Osteoblast (primary cell): Measurements from ENCODE around the gene TIMP4. TPM values are rescaled to one million over a fixed set of nuclear protein-coding genes. Genes with fewer than 3 reads are reported as not detected.

ENCODE experiments used
- DNase-seq: peaks from one replicate; pipeline ENCODE4 v3.0.0; 2011; ENCODE audit warnings: low spot score, mixed read lengths; ENCODE audit not compliant: insufficient read length; ENCODE audit errors: missing footprints
- H2AFZ ChIP-seq: 2 replicates; pipeline ENCODE4 v1.6.0; 2011; ENCODE audit warnings: mild to moderate bottlenecking, low read length
- H3K27ac ChIP-seq: 2 replicates; pipeline ENCODE4 v1.5.1; 2011; ENCODE audit warnings: mild to moderate bottlenecking, low read depth, low read length, moderate library complexity
- H3K27me3 ChIP-seq: 2 replicates; pipeline ENCODE4 v1.6.0; 2012; ENCODE audit warnings: mild to moderate bottlenecking, control low read depth, inconsistent platforms, low read length, moderate library complexity; ENCODE audit not compliant: insufficient read depth
- H3K36me3 ChIP-seq: 2 replicates; pipeline ENCODE4 v1.5.1; 2011; ENCODE audit warnings: mild to moderate bottlenecking, low read length, control low read depth, moderate library complexity; ENCODE audit not compliant: insufficient read depth
- H3K4me1 ChIP-seq: 2 replicates; pipeline ENCODE4 v1.5.1; 2011; ENCODE audit warnings: mild to moderate bottlenecking, low read length, control low read depth, moderate library complexity; ENCODE audit not compliant: insufficient read depth
- H3K4me2 ChIP-seq: 2 replicates; pipeline ENCODE4 v1.6.0; 2011; ENCODE audit warnings: mild to moderate bottlenecking, low read length; ENCODE audit not compliant: insufficient read depth
- H3K4me3 ChIP-seq: fragments of 200-600 bp; sonication (generic); 3 replicates; pipeline ENCODE4 v1.5.1; 2012; ENCODE audit warnings: mild to moderate bottlenecking, low read length, inconsistent platforms; ENCODE audit not compliant: insufficient read depth
- H3K79me2 ChIP-seq: 2 replicates; pipeline ENCODE4 v1.6.0; 2012; ENCODE audit warnings: mild to moderate bottlenecking, low read length, control low read depth, inconsistent platforms; ENCODE audit not compliant: insufficient read depth
- H3K9me3 ChIP-seq: 2 replicates; pipeline ENCODE4 v1.5.1; 2011; ENCODE audit warnings: low read depth, low read length, control low read depth
- H4K20me1 ChIP-seq: 2 replicates; pipeline ENCODE4 v1.6.0; 2012; ENCODE audit warnings: mild to moderate bottlenecking, low read length, control low read depth; ENCODE audit not compliant: insufficient read depth
- total RNA-seq: library from RNA; depleted of rRNA; stranded (reverse); fragments of >200 nt; gene quantifications from 2 replicates; pipeline ENCODE4 v1.2.3, GENCODE V29; 2012
- TF ChIP-seq, protein P1 (sequence below): IDR thresholded peaks from 2 replicates; pipeline ENCODE4 v1.5.1; 2011; ENCODE audit warnings: mild to moderate bottlenecking, low read depth, low read length, moderate library complexity; ENCODE audit errors: extremely low read depth

TIMP4 gene
- total RNA-seq, 1 donor: 3.3 TPM

DNA sequence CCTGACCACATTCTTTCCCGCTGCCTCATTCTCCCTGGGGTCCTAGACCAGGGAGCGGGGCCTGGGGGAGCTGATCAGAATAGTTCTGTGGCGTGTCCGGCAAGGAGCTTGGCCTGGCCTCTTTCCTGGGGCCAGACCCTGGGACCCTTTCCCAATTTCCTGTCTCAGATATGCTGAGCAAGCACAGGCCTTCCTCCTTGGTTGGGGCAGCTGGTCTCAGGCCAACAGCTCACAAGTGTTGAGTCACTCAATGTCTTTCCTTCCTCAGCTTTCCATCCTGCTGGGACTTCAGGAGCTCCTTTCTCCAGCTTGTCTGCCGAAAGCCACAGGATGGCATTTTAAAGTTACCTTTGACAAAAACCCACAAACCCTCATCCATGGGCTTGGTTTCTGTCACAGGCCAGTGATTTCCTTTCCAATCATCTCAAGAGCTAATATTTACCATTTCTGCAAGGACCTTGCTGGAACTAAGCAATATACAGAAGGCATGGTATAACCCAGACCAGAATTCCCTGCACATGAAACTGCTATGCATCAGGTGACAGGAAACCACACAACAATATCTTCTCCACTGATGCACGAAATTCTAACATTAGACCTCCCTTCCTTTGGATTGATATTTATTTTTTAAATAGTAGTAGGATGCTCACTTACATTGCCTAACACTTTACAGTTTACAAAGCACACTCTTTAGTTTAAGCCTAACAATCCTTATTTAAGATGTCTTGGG, 19.5 kb upstream of the TIMP4 start:
- Histone ChIP-seq H3K36me3 (no peaks in the 10 kb centered on the region), H3K4me2 (peak overlapping the region; percentile 40), H3K79me2 (no peaks in the 10 kb centered on the region), H3K4me3 (no peak overlapping the region), H3K4me1 (peaks cover 33% of the 10 kb centered on the region), H3K9me3 (no peaks in the 10 kb centered on the region), H3K27ac (peak overlapping the region; percentile 27), H3K27me3 (no peaks in the 10 kb centered on the region), H2AFZ (no peak overlapping the region), H4K20me1 (peaks cover 3% of the 10 kb centered on the region)
- TF ChIP-seq, protein P1, sequence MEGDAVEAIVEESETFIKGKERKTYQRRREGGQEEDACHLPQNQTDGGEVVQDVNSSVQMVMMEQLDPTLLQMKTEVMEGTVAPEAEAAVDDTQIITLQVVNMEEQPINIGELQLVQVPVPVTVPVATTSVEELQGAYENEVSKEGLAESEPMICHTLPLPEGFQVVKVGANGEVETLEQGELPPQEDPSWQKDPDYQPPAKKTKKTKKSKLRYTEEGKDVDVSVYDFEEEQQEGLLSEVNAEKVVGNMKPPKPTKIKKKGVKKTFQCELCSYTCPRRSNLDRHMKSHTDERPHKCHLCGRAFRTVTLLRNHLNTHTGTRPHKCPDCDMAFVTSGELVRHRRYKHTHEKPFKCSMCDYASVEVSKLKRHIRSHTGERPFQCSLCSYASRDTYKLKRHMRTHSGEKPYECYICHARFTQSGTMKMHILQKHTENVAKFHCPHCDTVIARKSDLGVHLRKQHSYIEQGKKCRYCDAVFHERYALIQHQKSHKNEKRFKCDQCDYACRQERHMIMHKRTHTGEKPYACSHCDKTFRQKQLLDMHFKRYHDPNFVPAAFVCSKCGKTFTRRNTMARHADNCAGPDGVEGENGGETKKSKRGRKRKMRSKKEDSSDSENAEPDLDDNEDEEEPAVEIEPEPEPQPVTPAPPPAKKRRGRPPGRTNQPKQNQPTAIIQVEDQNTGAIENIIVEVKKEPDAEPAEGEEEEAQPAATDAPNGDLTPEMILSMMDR: no peak
- peak; percentile 68 for DNase-seq

DNA sequence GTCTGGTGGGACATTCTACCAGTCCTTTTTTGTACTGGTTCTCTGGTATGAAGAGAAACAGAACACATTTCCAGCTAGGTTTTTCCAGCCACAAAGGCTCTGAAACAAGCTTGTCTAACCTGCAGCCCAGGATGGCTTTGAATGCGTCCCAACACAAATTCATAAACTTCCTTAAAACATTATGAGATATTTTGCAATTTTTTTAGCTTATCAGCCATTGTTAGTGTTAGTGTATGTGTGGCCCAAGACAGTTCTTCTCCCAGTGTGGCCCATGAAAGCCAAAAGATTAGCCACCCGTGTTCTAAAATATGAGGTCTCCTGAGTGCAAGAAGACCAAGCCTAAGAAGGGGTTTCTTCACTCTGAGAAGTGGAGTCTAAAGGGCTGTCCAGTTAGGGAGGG, 18.4 kb upstream of the TIMP4 start:
- H3K27me3 ChIP-seq: no peaks in the 10 kb centered on the region
- peaks cover 33% of the 10 kb centered on the region for H3K4me1 ChIP-seq
- H3K4me3 ChIP-seq: no peak overlapping the region
- no peaks in the 10 kb centered on the region for H3K9me3 ChIP-seq
- no peak for DNase-seq
- TF ChIP-seq, protein P1: no peak
- no peaks in the 10 kb centered on the region for H3K36me3 ChIP-seq
- peak overlapping the region; percentile 27 for H3K27ac ChIP-seq
- no peak overlapping the region for H3K4me2 ChIP-seq
- no peak overlapping the region for H2AFZ ChIP-seq
- no peaks in the 10 kb centered on the region for H3K79me2 ChIP-seq
- peaks cover 3% of the 10 kb centered on the region for H4K20me1 ChIP-seq

DNA sequence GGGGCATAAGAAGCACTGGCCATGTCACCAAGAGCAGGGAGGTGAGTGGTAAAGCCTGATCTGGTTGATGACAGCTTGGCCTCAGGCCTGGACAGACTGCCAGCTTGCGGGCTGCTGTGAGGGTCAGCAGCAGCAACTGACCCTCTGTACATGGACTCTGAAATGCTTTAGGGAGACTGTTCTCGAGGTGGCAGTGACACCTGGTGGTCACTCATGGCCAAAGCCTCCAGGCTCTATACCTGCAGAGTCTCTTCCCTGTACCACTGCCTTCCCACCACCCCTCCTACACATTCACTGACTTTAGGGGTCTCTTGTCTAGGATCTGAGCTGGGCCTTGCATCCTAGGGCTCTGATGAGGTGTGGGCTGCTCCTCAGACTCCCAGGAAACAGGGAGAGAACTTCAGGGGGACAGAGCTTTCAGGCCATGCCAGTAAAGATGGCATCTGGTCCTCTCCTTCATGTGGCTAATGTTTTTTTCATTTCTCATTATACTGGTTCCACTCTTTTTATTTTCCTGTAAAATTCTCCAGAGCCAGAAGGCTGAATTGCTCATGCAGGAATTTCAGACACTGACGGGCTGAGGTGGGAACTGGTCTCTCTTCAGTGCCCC, 17.2 kb upstream of the TIMP4 start:
- Histone ChIP-seq H3K4me3 (no peak overlapping the region), H3K9me3 (no peaks in the 10 kb centered on the region), H3K27ac (no peak overlapping the region), H3K79me2 (no peaks in the 10 kb centered on the region), H2AFZ (no peak overlapping the region), H3K4me1 (peaks cover 33% of the 10 kb centered on the region), H3K36me3 (no peaks in the 10 kb centered on the region), H3K4me2 (no peak overlapping the region), H4K20me1 (peaks cover 3% of the 10 kb centered on the region), H3K27me3 (no peaks in the 10 kb centered on the region)
- DNase-seq: peak; percentile 74
- TF ChIP-seq, protein P1: peak; percentile 84

DNA sequence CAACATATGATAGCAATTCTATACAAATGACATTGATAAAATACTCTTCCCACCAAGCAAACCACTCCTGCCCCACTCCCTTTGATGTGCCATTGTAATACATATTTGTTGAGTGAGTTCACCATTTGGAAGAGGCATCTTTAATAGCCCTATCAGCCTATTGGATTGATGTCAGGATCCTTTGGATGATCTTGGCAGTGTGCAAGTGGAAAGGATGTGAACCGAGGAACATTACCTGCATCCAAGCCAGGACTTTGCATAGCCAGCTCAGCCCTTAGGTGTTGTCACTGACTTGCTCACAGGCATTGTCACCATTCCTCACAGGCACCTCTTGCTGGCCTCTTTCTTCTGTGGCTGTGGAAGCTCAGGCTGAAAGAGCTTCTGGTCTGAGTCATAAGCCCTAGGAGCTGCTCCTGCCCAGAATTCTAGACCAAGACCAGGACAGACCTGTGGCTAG, 16.5 kb upstream of the TIMP4 start:
- no peaks in the 10 kb centered on the region for H3K27me3 ChIP-seq
- H4K20me1 ChIP-seq: peaks cover 3% of the 10 kb centered on the region
- H3K4me2 ChIP-seq: no peak overlapping the region
- no peaks in the 10 kb centered on the region for H3K79me2 ChIP-seq
- H3K36me3 ChIP-seq: no peaks in the 10 kb centered on the region
- no peak overlapping the region for H3K27ac ChIP-seq
- no peak overlapping the region for H2AFZ ChIP-seq
- peak; percentile 52 for DNase-seq
- no peaks in the 10 kb centered on the region for H3K9me3 ChIP-seq
- H3K4me1 ChIP-seq: peaks cover 31% of the 10 kb centered on the region
- TF ChIP-seq, protein P1: no peak
- H3K4me3 ChIP-seq: no peak overlapping the region
